Measurements from ENCODE around the gene RABIF. TPM values are rescaled to one million over a fixed set of nuclear protein-coding genes. Genes with fewer than 3 reads are reported as not detected.

RABIF gene
- total RNA-seq, 2 donors from 2014 or later, result 7.8 to 8.2 TPM

DNA sequence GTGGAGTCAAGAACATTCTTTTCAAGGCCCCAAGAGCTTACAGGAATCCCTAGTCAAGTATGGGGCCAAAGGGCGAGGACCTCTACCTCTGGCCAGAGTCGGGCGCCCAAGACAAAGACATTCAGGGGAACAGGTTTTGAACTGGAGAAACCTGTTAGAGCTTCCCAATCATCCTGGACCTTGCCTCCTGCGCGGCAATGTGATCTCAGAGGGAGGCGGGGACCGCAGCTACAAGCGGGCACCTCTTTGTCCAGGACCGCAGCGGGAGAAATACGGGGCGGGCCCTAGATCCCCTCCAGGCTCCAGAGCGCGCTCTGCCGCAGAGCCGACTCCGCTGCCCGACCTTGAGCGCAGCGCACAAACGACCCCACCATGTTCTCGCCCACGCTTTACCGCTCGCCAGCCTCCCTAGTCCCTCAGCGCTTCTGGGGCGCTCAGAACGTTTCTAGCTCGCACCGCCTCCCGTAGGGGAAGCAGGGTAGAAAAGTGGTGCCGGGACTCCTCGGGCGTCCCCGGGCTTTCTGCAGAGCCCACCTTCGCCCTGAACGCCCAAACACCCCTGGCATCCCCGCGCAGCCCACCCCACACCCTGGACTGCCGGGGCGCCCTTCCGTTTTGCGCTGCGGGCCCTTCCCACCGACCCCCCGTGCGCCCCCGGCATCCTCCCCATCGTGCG is 28.1 kb downstream of the RABIF start:
- DNase-seq, result peak; percentile 94
- H3K4me1 ChIP-seq (ENCODE audit: control insufficient read depth, insufficient read depth, low read length), result no peaks in the 10 kb centered on the region
- peaks cover 7% of the 10 kb centered on the region for H3K36me3 Mint-ChIP-seq (ENCODE audit: low read depth)
- H3K4me3 Mint-ChIP-seq, result peak overlapping the region; percentile 90
- 2 to 7% methylated on average over 15 to 50 of the region's 50 CpGs for WGBS, 2 experiments (ENCODE audit: insufficient coverage in 1 of 2, insufficient read length in 1 of 2)
- H3K36me3 ChIP-seq (ENCODE audit: control insufficient read depth, insufficient read depth, low read length), result no peaks in the 10 kb centered on the region
- no peaks in the 10 kb centered on the region for H3K9me3 ChIP-seq (ENCODE audit: control insufficient read depth, low read length)
- H3K4me3 ChIP-seq (ENCODE audit: low read length), result peak overlapping the region; percentile 82
- peak overlapping the region; percentile 58 for H3K27ac ChIP-seq (ENCODE audit: low read depth, low read length)
- peaks cover 6% of the 10 kb centered on the region for H3K4me1 Mint-ChIP-seq
- TF ChIP-seq, protein P1, sequence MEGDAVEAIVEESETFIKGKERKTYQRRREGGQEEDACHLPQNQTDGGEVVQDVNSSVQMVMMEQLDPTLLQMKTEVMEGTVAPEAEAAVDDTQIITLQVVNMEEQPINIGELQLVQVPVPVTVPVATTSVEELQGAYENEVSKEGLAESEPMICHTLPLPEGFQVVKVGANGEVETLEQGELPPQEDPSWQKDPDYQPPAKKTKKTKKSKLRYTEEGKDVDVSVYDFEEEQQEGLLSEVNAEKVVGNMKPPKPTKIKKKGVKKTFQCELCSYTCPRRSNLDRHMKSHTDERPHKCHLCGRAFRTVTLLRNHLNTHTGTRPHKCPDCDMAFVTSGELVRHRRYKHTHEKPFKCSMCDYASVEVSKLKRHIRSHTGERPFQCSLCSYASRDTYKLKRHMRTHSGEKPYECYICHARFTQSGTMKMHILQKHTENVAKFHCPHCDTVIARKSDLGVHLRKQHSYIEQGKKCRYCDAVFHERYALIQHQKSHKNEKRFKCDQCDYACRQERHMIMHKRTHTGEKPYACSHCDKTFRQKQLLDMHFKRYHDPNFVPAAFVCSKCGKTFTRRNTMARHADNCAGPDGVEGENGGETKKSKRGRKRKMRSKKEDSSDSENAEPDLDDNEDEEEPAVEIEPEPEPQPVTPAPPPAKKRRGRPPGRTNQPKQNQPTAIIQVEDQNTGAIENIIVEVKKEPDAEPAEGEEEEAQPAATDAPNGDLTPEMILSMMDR (conservative IDR thresholded peaks at IDR 0.05), result no peak
- H3K27me3 Mint-ChIP-seq (ENCODE audit: insufficient read depth), result peaks cover 4% of the 10 kb centered on the region
- H3K27ac Mint-ChIP-seq, result peak overlapping the region; percentile 98
- no peaks in the 10 kb centered on the region for H3K9me3 Mint-ChIP-seq
- peaks cover 19% of the 10 kb centered on the region for H3K27me3 ChIP-seq (ENCODE audit: control insufficient read depth, insufficient read depth, low read length, poor library complexity, severe bottlenecking)
- H3K9ac ChIP-seq (ENCODE audit: extremely low read depth, low read length, poor library complexity, severe bottlenecking), result peak overlapping the region; percentile 71

DNA sequence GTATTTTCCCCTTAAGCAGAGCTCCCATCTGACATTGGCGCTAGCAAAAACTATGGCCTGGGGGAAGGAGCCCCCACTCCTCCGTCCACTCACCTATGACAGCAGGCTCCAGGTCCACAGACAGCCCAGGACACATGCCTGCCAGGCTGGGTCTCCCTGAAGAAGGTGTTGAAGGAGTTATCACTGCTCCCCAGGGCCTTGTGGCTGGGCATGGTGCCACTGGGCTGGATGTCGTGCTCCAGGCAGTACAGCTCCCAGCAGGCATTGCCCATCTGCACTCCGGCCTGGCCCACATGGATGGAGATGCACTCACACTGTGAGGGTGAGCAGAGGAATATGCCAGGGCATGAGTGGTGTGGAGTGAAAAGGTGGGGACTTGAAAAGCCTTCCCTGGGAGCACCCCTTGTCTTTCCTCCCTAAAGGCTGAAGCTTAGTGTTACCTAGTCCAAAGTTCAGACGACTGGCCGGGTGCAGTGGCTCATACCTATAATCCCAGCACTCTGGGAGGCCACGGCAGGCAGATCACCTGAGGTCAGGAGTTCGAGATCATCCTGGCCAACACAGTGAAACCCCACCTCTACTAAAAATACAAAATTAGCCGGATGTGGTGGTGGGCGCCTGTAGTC is 30.0 kb downstream of the RABIF start:
- H3K4me3 Mint-ChIP-seq, result no peak overlapping the region
- no peak overlapping the region for H3K4me3 ChIP-seq (ENCODE audit: low read length)
- H3K4me1 ChIP-seq (ENCODE audit: control insufficient read depth, insufficient read depth, low read length), result no peaks in the 10 kb centered on the region
- H3K4me1 Mint-ChIP-seq, result peaks cover 6% of the 10 kb centered on the region
- H3K27me3 Mint-ChIP-seq (ENCODE audit: insufficient read depth), result peaks cover 4% of the 10 kb centered on the region
- no peaks in the 10 kb centered on the region for H3K9me3 ChIP-seq (ENCODE audit: control insufficient read depth, low read length)
- H3K9ac ChIP-seq (ENCODE audit: extremely low read depth, low read length, poor library complexity, severe bottlenecking), result no peak overlapping the region
- H3K36me3 Mint-ChIP-seq (ENCODE audit: low read depth), result peaks cover 10% of the 10 kb centered on the region
- peak overlapping the region; percentile 21 for H3K27ac Mint-ChIP-seq
- TF ChIP-seq, protein P1 (conservative IDR thresholded peaks at IDR 0.05), result no peak
- 90 to 93% methylated on average over 9 to 10 of the region's 10 CpGs for WGBS, 2 experiments (ENCODE audit: insufficient coverage in 1 of 2, insufficient read length in 1 of 2)
- H3K36me3 ChIP-seq (ENCODE audit: control insufficient read depth, insufficient read depth, low read length), result no peaks in the 10 kb centered on the region
- H3K27ac ChIP-seq (ENCODE audit: low read depth, low read length), result no peak overlapping the region
- no peak for DNase-seq
- H3K27me3 ChIP-seq (ENCODE audit: control insufficient read depth, insufficient read depth, low read length, poor library complexity, severe bottlenecking), result peaks cover 19% of the 10 kb centered on the region
- H3K9me3 Mint-ChIP-seq, result no peaks in the 10 kb centered on the region

DNA sequence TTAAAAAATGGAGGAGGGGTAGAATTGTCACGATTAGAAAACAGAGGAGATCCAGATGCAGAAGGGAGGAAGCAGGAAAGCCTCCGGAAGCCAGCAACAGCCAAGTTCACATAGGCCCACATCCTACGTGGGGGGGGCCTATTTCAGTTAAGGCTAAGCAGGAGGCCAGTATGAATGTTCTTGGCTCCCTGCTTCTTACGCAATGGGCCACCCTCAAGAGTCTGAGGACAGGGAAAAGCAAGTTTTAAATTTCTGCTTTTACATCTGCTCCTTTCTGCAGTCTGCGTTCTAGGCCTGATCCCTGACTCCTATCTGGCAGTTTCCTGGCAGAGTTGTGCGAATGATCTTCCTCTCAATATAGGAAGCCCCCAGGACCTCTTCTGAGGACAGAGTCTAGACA is 30.6 kb downstream of the RABIF start:
- no peak overlapping the region for H3K4me3 Mint-ChIP-seq
- WGBS, 2 experiments (ENCODE audit: insufficient coverage in 1 of 2, insufficient read length in 1 of 2), result 90 to 91% methylated on average over 6 of the region's 6 CpGs
- H3K27ac Mint-ChIP-seq, result peak overlapping the region; percentile 21
- H3K9me3 Mint-ChIP-seq, result no peaks in the 10 kb centered on the region
- TF ChIP-seq, protein P1 (conservative IDR thresholded peaks at IDR 0.05), result no peak
- Histone ChIP-seq H3K4me1 (ENCODE audit: control insufficient read depth, insufficient read depth, low read length) (no peaks in the 10 kb centered on the region), H3K27ac (ENCODE audit: low read depth, low read length) (no peak overlapping the region), H3K4me3 (ENCODE audit: low read length) (no peak overlapping the region), H3K9me3 (ENCODE audit: control insufficient read depth, low read length) (no peaks in the 10 kb centered on the region), H3K27me3 (ENCODE audit: control insufficient read depth, insufficient read depth, low read length, poor library complexity, severe bottlenecking) (peaks cover 15% of the 10 kb centered on the region), H3K36me3 (ENCODE audit: control insufficient read depth, insufficient read depth, low read length) (no peaks in the 10 kb centered on the region), H3K9ac (ENCODE audit: extremely low read depth, low read length, poor library complexity, severe bottlenecking) (no peak overlapping the region)
- DNase-seq, result no peak
- H3K4me1 Mint-ChIP-seq, result peaks cover 6% of the 10 kb centered on the region
- peaks cover 2% of the 10 kb centered on the region for H3K27me3 Mint-ChIP-seq (ENCODE audit: insufficient read depth)
- H3K36me3 Mint-ChIP-seq (ENCODE audit: low read depth), result peaks cover 10% of the 10 kb centered on the region

Data from endodermal cell (in vitro differentiated cells).